NCI-H69 (cell line): ENCODE measurements around the gene FBN2.
A peak's percentile ranks its signal among the peaks of the same experiment; 100 is the strongest.
"Not testable (repeated sequence)": the region's sequence is repeated elsewhere in the genome, so short reads cannot be mapped to it uniquely, and the experiment has no call there.

Experiments
- DNase-seq: peaks from one replicate; lab custom pipeline; 2025; lab: John Stamatoyannopoulos, UW

Gene FBN2

DNA sequence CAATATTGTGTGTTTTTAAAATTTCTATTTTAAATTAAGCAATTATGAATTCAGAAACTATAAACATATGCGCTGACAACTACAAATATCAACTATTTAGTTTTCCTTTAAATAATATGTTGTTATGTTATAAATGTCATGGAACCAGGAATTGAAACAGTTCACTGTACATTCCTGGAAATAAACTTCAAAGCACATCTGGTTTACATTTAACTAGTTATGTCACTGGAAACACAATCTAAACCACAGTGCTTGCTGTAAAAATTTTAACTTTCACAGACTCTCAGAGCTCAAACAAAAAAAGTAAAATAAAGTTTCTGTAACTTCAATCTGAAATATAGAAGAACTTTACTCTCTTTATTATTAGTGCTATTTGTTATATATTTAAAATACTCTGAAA, 179.2 kb downstream of the FBN2 start:
- DNase-seq: no peak

DNA sequence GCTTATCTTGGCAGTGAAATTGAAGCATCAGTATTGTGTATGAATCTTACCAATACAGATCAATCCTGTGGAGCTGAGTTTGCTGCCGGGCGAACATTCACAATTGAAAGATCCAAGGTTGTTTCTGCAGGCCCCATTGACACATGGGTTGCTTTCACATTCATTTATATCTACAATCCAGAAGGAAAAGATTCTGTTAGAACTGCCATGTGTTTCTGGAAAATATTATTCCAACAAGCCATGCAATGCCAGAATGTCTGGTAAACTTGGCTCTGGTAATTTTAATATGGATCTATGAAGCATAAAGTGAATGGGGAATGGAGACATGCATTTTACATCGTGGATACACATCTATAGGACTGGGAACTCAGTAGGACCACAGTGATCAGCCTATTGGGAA, 180.8 kb downstream of the FBN2 start:
- DNase-seq: no peak

- peak; percentile 83 for DNase-seq
Measured at GRCh38 chr5:128355961-128356360, 182.1 kb downstream of the FBN2 start.

GRCh38 chr5:128353441-128354107, 184.5 kb downstream of the FBN2 start:
- DNase-seq: peak; percentile 64

DNA sequence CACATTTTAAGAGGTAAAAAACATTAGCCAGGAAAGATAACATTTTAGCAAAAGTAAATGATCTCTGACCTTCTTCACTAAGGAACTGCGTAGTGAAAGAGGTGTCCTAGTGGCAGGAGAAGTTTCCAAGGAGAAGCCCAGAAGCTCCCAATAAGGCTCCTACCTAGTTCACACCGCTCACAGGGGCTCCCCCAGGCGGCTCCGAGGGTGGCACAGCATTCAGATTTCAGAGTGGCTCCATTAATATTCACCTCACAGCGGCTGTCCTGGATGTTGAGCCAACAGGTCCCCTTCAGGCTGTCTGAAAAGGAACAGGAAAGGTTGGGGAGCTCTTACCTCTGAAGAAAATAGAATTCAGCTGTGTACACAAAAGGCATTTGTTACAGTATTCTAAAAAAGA, 187.3 kb downstream of the FBN2 start:
- DNase-seq: peak; percentile 58

GRCh38 chr5:128349044-128349858, 188.8 kb downstream of the FBN2 start:
- peak; percentile 100 for DNase-seq

- DNase-seq: no peak
Measured at GRCh38 chr5:128346038-128346437, 192.0 kb downstream of the FBN2 start.

DNA sequence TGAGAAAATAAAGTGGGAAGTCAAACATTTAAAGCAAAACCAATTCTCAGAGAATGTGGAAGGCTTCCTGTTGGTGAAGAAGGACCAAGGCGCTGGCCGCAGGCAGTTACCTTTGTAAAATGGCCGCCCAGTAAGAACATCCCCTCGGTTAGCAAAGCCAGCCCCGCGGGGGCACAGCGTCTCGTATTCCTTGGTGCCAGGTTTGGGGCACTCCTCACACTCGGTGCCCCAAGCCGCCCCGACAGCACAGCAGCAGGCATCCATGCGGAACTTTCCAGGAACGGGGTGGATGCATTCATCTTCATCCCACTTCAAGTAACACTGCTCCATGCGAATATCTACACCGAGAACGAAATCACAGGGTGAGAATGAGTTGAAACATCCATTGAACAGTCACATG, 192.8 kb downstream of the FBN2 start:
- DNase-seq: no peak

- DNase-seq: no peak
Measured at GRCh38 chr5:128343168-128343567, 194.9 kb downstream of the FBN2 start.

- no peak for DNase-seq
Measured at GRCh38 chr5:128341056-128341455, 197.0 kb downstream of the FBN2 start.

- no peak for DNase-seq
Measured at GRCh38 chr5:128340648-128341047, 197.4 kb downstream of the FBN2 start.

DNA sequence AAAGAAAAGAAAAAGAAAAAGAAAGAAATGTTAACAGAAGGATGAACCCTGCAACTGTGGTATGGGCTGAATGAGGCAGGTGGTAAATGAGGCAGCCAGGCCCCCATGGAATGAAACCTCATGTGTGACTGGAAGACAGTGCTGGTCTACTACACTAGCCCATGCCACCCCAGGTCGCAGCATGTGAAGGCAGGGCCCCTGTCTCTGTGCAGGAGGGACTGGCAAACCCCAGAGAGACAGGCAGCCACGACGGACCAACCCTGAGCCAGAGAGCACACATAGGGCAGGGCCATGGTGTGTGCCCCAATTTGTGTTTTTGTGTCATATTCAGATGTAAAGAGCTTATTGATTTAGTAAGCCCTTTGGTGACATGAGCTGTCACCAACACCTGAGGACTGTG, 198.5 kb downstream of the FBN2 start:
- no peak for DNase-seq

- no peak for DNase-seq
Measured at GRCh38 chr5:128338649-128339048, 199.4 kb downstream of the FBN2 start.

GRCh38 chr5:128335339-128335738, 202.7 kb downstream of the FBN2 start:
- no peak for DNase-seq

DNA sequence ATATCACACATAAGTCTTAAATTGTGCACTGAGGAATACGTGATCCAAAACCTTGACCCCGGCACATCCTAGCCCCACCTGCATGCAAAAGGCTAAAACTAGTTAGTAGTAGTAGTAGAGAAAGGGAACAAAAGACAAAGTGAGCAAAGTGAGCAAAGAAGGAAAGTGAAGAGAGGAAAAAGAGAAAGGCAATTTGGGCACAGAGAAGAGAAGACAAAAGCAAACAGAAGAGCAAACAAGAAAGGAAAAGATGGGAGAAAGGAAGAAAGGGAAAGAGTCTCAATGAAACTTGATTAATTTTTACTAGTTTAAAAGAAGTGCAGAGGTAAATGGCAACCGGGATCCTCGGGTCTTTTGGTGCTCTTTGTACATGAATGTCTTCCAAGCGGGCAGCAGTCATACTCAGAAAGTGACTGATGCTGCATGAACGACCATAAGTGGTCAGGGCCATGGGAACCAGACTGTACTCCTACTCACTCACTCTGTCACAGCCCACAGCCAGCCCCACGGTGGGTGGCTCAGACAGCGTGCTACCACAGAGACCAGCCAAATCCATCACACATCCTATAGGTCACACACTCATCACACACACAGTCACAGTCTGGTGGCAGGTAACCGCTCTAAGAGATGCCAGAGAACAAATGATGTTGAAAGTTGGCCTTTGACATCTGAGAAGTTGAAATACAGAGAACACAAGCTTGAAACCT, 203.9 kb downstream of the FBN2 start:
- no peak for DNase-seq

GRCh38 chr5:128331261-128331660, 206.8 kb downstream of the FBN2 start:
- DNase-seq: no peak

GRCh38 chr5:128329386-128329939, 208.6 kb downstream of the FBN2 start:
- DNase-seq: peak; percentile 55

- no peak for DNase-seq
Measured at GRCh38 chr5:128328446-128328845, 209.6 kb downstream of the FBN2 start.

DNA sequence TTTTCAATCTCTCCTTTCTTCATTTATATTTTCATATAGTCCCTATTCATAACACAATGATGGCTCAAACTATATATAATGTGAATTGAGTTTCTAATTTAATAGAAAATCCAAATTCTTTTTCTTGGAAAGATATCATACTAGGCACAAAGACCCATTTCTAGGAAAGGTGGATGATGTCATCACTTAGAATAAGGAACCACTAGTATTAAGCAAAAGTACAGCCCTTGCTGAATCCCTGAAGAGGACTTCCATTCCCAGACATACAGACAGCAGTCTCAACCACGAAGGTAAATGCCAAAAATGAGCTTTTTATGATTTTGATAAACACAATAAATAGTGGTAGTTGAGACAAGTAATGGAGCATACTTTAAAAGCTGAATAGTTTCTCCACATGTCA, 210.0 kb downstream of the FBN2 start:
- DNase-seq: no peak

DNA sequence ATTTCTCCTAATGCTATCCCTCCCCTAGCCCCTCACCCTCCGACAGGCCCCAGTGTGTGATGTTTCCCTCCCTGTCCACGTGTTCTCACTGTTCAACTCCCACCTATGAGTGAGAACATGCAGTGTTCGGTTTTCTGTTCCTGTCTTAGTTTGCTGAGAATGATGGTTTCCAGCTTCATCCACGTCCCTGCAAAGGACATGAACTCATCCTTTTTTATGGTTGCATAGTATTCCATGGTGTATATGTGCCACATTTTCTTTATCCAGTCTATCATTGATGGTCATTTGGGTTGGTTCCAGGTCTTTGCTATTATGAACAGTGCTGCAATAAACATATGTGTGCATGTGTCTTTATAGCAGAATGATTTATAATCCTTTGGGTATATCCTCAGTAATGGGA, 216.6 kb downstream of the FBN2 start:
- not testable (repeated sequence) for DNase-seq

DNA sequence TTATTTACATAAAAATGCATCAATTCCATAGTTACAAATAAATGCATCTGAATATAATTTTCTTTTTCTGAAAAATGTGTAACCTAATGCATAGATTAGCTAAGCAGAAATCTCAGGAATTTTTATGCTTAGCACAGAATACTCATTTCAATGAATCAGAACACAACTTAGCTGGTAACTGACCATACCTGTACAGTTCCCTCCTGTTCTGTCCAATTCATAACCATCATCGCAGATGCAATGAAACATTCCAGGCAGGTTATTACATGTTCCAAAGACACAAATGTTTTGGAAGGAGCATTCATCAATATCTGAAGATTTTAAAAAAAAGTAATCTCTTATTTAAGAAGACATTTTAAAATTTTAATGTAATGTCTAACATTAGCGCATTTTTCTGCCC, 219.4 kb downstream of the FBN2 start:
- DNase-seq: no peak

DNA sequence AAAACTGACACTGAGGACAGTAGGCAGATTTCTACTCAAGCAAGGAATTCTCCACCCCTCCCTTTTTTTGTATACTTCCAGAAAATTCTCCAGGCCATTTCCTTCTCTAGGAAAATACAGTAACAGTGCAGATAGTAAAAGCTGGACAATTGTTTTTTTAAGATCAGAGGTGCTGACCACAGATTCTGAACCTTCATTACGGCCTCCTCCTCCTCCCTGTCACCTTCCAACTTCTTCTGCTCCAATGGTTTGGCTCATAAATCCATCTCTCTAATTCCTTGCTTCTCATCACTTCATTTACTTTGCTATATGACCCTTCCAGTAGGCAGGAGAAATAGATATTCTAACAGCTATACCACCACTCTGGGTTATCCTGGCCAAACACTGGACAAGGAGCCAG, 220.6 kb downstream of the FBN2 start:
- no peak for DNase-seq

DNA sequence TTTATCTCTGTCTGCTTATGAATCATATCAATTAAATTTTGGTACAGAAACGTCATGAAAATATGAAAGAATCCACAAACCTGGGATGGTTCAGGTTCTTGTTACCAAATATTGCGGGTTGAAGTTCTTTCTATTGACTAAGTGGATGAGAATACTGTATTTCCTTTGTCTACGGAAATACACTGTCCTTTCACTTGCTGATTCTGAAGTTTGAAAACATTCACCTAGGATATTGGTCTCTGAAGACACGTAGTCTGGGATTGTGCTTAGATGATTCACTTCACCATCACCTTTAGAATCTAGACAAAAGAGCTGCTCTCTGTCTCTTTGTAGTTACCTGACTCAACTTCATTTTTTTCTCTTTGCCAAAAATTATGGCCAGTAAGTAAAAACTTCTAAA, 222.4 kb downstream of the FBN2 start:
- DNase-seq: no peak
